Measurements from ENCODE around the gene CDON. TPM values are rescaled to one million over a fixed set of nuclear protein-coding genes. Genes with fewer than 3 reads are reported as not detected.

CDON gene
- total RNA-seq, 2 donors from 2014 or later, result 17.6 to 21.9 TPM

GRCh38 chr11:125925247-125925740, 137.4 kb downstream of the CDON start:
- no peak overlapping the region for H3K4me3 ChIP-seq
- H3K27me3 ChIP-seq, result no peaks in the 10 kb centered on the region
- no peak for TF ChIP-seq CTCF (IDR thresholded peaks at IDR 0.05)
- H3K27ac ChIP-seq, result no peak overlapping the region
- no peak for DNase-seq (ENCODE audit: low spot score)
- no peaks in the 10 kb centered on the region for H3K36me3 ChIP-seq
- no peaks in the 10 kb centered on the region for H3K9me3 ChIP-seq
- H3K4me1 ChIP-seq, result no peaks in the 10 kb centered on the region

- H3K36me3 ChIP-seq, result no peaks in the 10 kb centered on the region
- DNase-seq (ENCODE audit: low spot score), result no peak
- no peaks in the 10 kb centered on the region for H3K9me3 ChIP-seq
Measured at GRCh38 chr11:125924384-125925007, 138.2 kb downstream of the CDON start.

GRCh38 chr11:125923633-125924032, 139.0 kb downstream of the CDON start:
- no peaks in the 10 kb centered on the region for H3K36me3 ChIP-seq
- no peaks in the 10 kb centered on the region for H3K9me3 ChIP-seq
- no peak overlapping the region for H3K27ac ChIP-seq
- TF ChIP-seq CTCF (IDR thresholded peaks at IDR 0.05), result no peak
- no peak overlapping the region for H3K4me3 ChIP-seq
- H3K27me3 ChIP-seq, result no peaks in the 10 kb centered on the region
- H3K4me1 ChIP-seq, result no peaks in the 10 kb centered on the region
- no peak for DNase-seq (ENCODE audit: low spot score)

More at GRCh38 chr11:125924384-125925007, 138.2 kb downstream of the CDON start:
- Histone ChIP-seq H3K27ac (no peak overlapping the region), H3K4me3 (no peak overlapping the region), H3K4me1 (no peaks in the 10 kb centered on the region), H3K27me3 (no peaks in the 10 kb centered on the region)
- TF ChIP-seq CTCF (IDR thresholded peaks at IDR 0.05), result no peak

GRCh38 chr11:125923012-125923579, 139.6 kb downstream of the CDON start:
- H3K4me3 ChIP-seq, result no peak overlapping the region
- no peaks in the 10 kb centered on the region for H3K4me1 ChIP-seq
- no peaks in the 10 kb centered on the region for H3K9me3 ChIP-seq
- DNase-seq (ENCODE audit: low spot score), result peak; percentile 66
- H3K27me3 ChIP-seq, result no peaks in the 10 kb centered on the region
- no peaks in the 10 kb centered on the region for H3K36me3 ChIP-seq
- H3K27ac ChIP-seq, result no peak overlapping the region
- TF ChIP-seq CTCF (IDR thresholded peaks at IDR 0.05), result peak; percentile 48 to 82

GRCh38 chr11:125922156-125922555, 140.5 kb downstream of the CDON start:
- Histone ChIP-seq H3K4me3 (no peak overlapping the region), H3K36me3 (no peaks in the 10 kb centered on the region), H3K4me1 (no peaks in the 10 kb centered on the region), H3K9me3 (no peaks in the 10 kb centered on the region), H3K27me3 (no peaks in the 10 kb centered on the region), H3K27ac (no peak overlapping the region)
- no peak for TF ChIP-seq CTCF (IDR thresholded peaks at IDR 0.05)
- no peak for DNase-seq (ENCODE audit: low spot score)

All from right atrium auricular region (tissue), 2 donors.